Common myeloid progenitor, CD34-positive (primary cell): Measurements from ENCODE around the gene RAPH1.
"Not testable (repeated sequence)": the region's sequence is repeated elsewhere in the genome, so short reads cannot be mapped to it uniquely, and the experiment has no call there.

ENCODE experiments used
- CTCF ChIA-PET: fragments of 350-600 bp; sonication (Branson Sonifier 250); formaldehyde crosslinking; loops from one replicate; lab custom pipeline; 2021; ENCODE audit warnings: antibody characterized with exemption; lab: Charles Lee
- POLR2A ChIA-PET: fragments of 350-600 bp; sonication (Branson Sonifier 250); formaldehyde crosslinking; loops from one replicate; lab custom pipeline; 2021; ENCODE audit warnings: antibody characterized with exemption; lab: Charles Lee
- DNase-seq, 3 donors: peaks; one replicate each; pipeline versions ENCODE4 v3.0.0 to v3.0.0-alpha.2; 2013
- H3K27ac ChIP-seq, 2 experiments: 1 replicate in 1 of 2; 2 replicates in 1 of 2; pipeline ENCODE4 v1.7.0; 2013; ENCODE audit warnings: inconsistent platforms in 2 of 2, low read length in 2 of 2, mild to moderate bottlenecking in 2 of 2, low read depth in 1 of 2, moderate library complexity in 1 of 2; ENCODE audit not compliant: severe bottlenecking in 2 of 2, insufficient read depth in 1 of 2, poor library complexity in 1 of 2
- H3K27me3 ChIP-seq, 5 experiments: replicated peaks in 2 of 5; 1 replicate in 3 of 5; 2 replicates in 2 of 5; pipeline versions ENCODE4 v1.6.1 to v1.7.0; 2013; ENCODE audit warnings: low read length in 4 of 5, mild to moderate bottlenecking in 2 of 5, moderate library complexity in 2 of 5, inconsistent platforms in 1 of 5; ENCODE audit not compliant: insufficient read depth in 5 of 5, control insufficient read depth in 4 of 5
- H3K36me3 ChIP-seq, 4 experiments: 1 replicate in 2 of 4; 2 replicates in 2 of 4; pipeline versions ENCODE4 v1.6.1 to v1.7.0; 2013; ENCODE audit warnings: low read length in 3 of 4, control low read depth in 1 of 4, mild to moderate bottlenecking in 1 of 4; ENCODE audit not compliant: control insufficient read depth in 4 of 4, insufficient read depth in 4 of 4
- H3K4me1 ChIP-seq, 4 experiments: 1 replicate in 3 of 4; 2 replicates in 1 of 4; pipeline versions ENCODE4 v1.6.1 to v1.7.1; 2013; ENCODE audit warnings: low read length in 3 of 4, mild to moderate bottlenecking in 3 of 4, control low read depth in 1 of 4, inconsistent platforms in 1 of 4, moderate library complexity in 1 of 4; ENCODE audit not compliant: control insufficient read depth in 4 of 4, insufficient read depth in 4 of 4; ENCODE audit errors: control extremely low read depth in 1 of 4
- H3K4me3 ChIP-seq, 7 experiments: 1 replicate in 4 of 7; 2 replicates in 3 of 7; pipeline versions ENCODE4 v1.5.1 to v1.7.0; 2013; ENCODE audit warnings: mild to moderate bottlenecking in 7 of 7, low read length in 6 of 7, moderate library complexity in 6 of 7, inconsistent platforms in 2 of 7, low read depth in 2 of 7, control low read depth in 1 of 7; ENCODE audit not compliant: insufficient read depth in 4 of 7, control insufficient read depth in 1 of 7; ENCODE audit errors: extremely low read depth in 1 of 7
- H3K9me3 ChIP-seq, 5 experiments: 1 replicate in 4 of 5; 2 replicates in 1 of 5; pipeline versions ENCODE4 v1.6.1 to v1.7.1; 2013; ENCODE audit warnings: low read length in 4 of 5, mild to moderate bottlenecking in 2 of 5, inconsistent platforms in 1 of 5, low read depth in 1 of 5, moderate library complexity in 1 of 5; ENCODE audit not compliant: control insufficient read depth in 4 of 5, insufficient read depth in 2 of 5; ENCODE audit errors: control extremely low read depth in 1 of 5
- WGBS: methylation state at CpG from one replicate; pipeline ENCODE4 v1.1.5; 2013; ENCODE audit not compliant: insufficient coverage; 5-methylcytosine and 5-hydroxymethylcytosine counted together

Gene RAPH1

DNA sequence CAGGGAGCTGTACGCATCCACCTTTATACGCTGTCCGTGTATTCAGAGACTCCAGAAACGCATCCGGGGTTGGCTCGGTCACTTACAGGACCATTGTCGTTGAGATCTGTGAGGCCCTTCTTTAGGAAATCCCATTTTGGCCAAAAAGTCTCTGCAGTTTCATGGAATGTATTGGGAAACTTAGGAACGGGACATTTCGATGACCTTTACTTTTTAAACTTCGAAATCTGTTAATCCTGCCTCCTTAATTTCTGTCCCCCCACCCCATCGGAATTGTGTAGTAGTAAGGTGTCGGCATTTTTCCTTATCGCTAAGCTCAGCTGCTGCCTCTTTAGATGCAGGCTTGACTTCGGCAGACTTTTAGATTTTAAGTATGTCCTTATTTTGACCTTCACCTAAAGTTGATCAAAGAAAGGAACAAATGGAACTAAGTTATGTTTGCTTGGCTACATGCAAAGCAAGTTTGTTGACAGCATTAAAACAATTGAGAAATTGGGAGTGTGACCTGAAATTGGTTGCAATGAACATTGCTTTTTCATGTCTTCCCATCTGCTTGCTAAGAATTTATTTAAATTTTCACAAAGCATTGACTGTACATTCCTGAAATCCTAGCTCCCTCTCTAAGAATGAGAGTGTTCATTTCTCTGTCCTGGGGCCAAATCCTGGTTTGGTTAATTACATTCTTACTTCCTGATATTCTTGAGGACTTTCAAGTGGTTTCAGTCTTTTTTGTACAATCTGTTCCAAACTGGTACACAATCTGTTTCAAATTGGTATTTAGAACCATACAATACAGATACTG is 884 bp upstream of the RAPH1 start:
- H3K4me3 ChIP-seq = peak overlapping the region; percentile 13 to 74 (median 62)
- H3K27me3 ChIP-seq = peaks cover 6 to 65% (median 21%) of the 10 kb centered on the region in 5 experiments
- POLR2A ChIA-PET = interaction anchor here (0.6 to 0.7 kb wide), 3 partner anchors 93 to 1589 kb away, joined by 3 to 5 read pairs (median 3); no protein-coding TSS in a partner anchor
- peaks cover 0 to 16% (median 8%) of the 10 kb centered on the region in 5 experiments for H3K9me3 ChIP-seq
- 21% methylated on average over 14 of the region's 14 CpGs for WGBS
- H3K4me1 ChIP-seq = peaks cover 0 to 18% (median 11%) of the 10 kb centered on the region in 4 experiments
- peak in 2 of 3 donors; percentile 24 to 47 for DNase-seq
- H3K36me3 ChIP-seq = no peaks in the 10 kb centered on the region
- CTCF ChIA-PET = interaction anchor here (1.4 kb wide), 1 partner anchor 185 kb away, joined by 3 read pairs; no protein-coding TSS in a partner anchor
- H3K27ac ChIP-seq = no peak overlapping the region

DNA sequence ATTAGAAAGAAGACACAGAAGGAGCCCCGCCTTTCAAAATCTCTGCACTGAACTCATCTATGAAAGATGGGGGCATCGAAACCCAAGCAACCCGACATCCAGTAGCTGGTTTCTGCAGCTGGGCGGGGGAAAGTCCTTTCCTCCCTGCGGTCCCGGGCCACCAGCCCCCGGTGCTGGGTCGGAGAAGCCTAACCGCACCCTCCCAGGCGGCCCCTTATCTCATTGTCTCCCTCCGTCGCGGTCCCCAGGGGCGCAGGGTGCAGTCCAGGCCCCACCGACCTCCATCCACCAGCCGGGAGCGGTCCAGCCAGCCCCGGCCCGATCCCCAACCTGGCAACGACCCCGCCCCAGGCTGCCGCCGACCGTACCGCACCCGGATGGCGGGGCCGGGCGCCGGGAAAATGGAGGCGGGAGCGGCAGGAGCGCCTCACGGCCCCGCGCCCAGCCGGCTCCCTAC is 452 bp downstream of the RAPH1 start:
- no peak overlapping the region for H3K27ac ChIP-seq

DNA sequence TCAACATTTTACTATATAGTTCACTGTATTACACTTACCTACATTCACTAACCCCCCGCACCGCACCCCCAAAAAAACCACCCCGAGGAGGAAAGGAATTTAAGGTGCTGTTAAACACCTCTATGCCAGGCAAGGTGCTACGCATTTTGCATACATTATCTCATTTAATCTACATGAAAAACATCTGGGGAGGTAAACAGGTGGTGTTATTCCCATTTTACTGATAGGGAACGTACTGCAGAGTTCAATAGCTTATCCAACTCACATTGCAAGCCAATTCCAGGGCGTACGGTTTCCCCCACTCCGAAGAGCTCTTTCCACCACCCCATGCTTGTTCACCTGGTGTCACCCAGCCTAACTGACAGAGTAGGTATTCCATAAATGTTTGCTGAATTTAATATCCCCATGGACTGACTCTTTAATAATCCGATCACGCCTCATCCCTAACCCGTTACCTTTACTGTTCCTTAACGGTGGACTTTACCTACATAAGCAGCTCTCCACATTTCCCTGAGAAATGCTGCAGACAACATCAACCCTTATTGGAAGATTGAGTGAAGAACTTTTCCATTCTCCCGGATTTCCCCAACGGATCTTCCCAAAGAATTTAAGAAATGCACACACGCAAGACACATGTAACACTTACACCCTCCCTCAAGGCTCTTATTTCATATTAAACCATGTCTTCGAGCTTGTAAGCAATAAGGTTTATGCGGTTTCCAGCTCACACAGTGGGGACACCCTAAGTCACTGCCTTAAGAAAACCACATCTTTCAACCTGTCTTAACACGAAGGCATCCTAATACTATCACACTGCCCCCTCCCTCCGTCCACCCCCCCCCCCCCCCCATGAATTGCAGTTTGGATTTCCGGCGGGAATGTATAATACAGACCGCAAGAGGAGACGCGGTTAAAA is 1.2 kb downstream of the RAPH1 start:
- ChIA-PET POLR2A (no interaction called here), CTCF (no interaction called here)
- DNase-seq = peak in 2 of 3 donors; percentile 64 to 74
- Histone ChIP-seq H3K36me3 (no peaks in the 10 kb centered on the region), H3K27me3 (peaks cover 6 to 67% (median 21%) of the 10 kb centered on the region in 5 experiments), H3K27ac (no peak overlapping the region), H3K4me3 (peak overlapping the region in 4 of 7 experiments; percentile 62 to 74 (median 66)), H3K4me1 (peaks cover 0 to 18% (median 11%) of the 10 kb centered on the region in 4 experiments), H3K9me3 (peaks cover 0 to 15% (median 7%) of the 10 kb centered on the region in 5 experiments)
- 7% methylated on average over 5 of the region's 24 CpGs for WGBS

More for the DNA sequence above, 452 bp downstream of the RAPH1 start:
- no peaks in the 10 kb centered on the region for H3K36me3 ChIP-seq
- H3K4me3 ChIP-seq = peak overlapping the region; percentile 26 to 74 (median 62)
- ChIA-PET CTCF (no interaction called here), POLR2A (no interaction called here)
- H3K27me3 ChIP-seq = peaks cover 6 to 67% (median 21%) of the 10 kb centered on the region in 5 experiments
- peak in 2 of 3 donors; percentile 60 to 71 for DNase-seq
- peaks cover 0 to 16% (median 8%) of the 10 kb centered on the region in 5 experiments for H3K9me3 ChIP-seq
- peaks cover 0 to 18% (median 11%) of the 10 kb centered on the region in 4 experiments for H3K4me1 ChIP-seq
- WGBS = 0% methylated on average over 27 of the region's 37 CpGs

DNA sequence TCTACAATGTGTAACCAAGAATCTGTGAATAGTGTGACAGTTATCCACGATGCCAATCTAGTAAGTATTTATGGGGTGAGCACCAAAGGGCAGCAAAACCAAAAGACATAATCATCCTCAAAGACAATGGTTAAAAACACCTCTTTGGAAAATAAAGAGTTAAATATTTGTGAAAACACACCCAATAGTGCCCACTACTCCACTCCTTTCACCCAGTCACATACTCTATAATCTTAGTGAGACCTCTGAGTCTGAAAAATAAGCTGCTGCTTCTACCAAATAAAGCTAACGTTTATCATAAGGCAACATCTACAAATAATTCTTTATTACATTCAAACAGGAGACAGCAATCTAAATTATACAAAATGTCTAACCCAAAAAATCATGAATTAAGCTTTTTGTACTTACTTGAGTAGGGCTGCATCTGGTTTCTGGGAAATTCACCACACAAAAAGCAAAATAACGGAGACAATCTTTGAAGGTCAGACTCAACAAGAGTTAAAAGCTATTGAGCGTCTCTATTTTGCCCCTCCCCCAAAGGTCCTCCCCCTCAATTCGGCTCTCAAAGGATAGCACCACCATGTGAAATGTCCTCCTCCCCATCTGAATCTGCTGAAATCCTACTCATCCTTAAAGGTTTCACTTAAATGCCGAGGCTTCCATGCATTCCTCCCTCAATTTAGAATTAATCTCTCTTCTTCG is 2.0 kb downstream of the RAPH1 start:
- Histone ChIP-seq H3K4me1 (peaks cover 0 to 18% (median 11%) of the 10 kb centered on the region in 4 experiments), H3K27ac (no peak overlapping the region), H3K9me3 (peaks cover 0 to 9% (median 4%) of the 10 kb centered on the region in 5 experiments), H3K27me3 (peaks cover 6 to 62% (median 21%) of the 10 kb centered on the region in 5 experiments), H3K36me3 (no peaks in the 10 kb centered on the region), H3K4me3 (no peak overlapping the region)
- WGBS = 38% methylated on average over 5 of the region's 7 CpGs
- ChIA-PET CTCF (interaction anchor here (0.5 kb wide), 1 partner anchor 206 kb away, joined by 5 read pairs; no protein-coding TSS in a partner anchor), POLR2A (no interaction called here)
- no peak for DNase-seq

DNA sequence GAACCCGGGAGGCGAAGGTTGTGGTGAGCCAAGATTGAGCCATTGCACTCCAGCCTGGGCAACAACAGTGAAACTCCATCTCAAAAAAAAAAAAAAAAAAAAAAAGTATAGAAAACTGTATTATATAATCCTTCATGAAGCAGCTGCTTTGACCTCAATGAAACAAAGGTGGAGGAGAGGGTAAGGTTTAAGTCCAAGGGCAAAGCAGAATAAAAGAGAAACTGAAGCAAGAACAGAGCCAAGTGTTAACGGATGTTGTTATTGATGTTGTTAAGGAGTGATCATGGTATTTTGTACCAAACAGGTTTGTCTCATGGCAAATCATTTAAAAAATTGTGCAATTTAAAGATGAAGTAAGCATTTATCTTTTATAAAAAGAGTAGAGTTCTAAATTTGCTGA is 7.4 kb downstream of the RAPH1 start:
- no CpG with 5 or more reads among the region's 3 CpGs for WGBS
- Histone ChIP-seq H3K27ac (no peak overlapping the region), H3K27me3 (peaks cover under 1 to 24% (median 3%) of the 10 kb centered on the region in 5 experiments), H3K4me1 (no peaks in the 10 kb centered on the region), H3K9me3 (no peaks in the 10 kb centered on the region), H3K4me3 (no peak overlapping the region), H3K36me3 (no peaks in the 10 kb centered on the region)
- DNase-seq = no peak
- ChIA-PET POLR2A (no interaction called here), CTCF (interaction anchor here (1.1 to 1.3 kb wide), 2 partner anchors 8 to 42 kb away, joined by 3 to 4 read pairs; no protein-coding TSS in a partner anchor)

DNA sequence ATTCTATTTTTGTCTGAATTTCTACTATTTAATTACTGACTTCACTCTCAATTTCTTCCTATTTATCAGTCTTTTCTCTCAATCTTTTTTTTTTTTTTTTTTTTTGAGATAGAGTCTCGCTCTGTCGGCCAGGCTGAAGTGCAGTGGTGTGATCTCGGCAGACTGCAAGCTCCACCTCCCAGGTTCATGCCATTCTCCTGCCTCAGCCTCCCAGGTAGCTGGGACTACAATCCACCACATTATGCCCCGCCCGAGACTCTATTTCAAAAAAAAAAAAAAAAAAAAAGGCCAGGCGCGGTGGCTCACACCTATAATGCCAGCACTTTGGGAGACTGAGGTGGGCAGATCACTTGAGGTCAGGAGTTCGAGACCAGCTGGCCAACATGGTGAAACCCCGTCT is 21.8 kb downstream of the RAPH1 start:
- H3K27ac ChIP-seq, DNase-seq, POLR2A ChIA-PET, H3K27me3 ChIP-seq, H3K4me3 ChIP-seq, H3K36me3 ChIP-seq, H3K4me1 ChIP-seq, H3K9me3 ChIP-seq: not testable (repeated sequence)
- WGBS = 100% methylated on average over 3 of the region's 9 CpGs
- CTCF ChIA-PET = interaction anchor here (1.3 to 1.5 kb wide), 2 partner anchors 12 to 14 kb away, joined by 3 read pairs; no protein-coding TSS in a partner anchor
